DOHH2 (cell line): ENCODE results near the gene MAP2.

Experiments
- CTCF ChIP-seq: fragments of 200-600 bp; sonication (generic); IDR thresholded peaks from one replicate; pipeline ENCODE4 v1.5.1; 2014; ENCODE audit warnings: antibody characterized with exemption, mild to moderate bottlenecking, low read depth, low read length; ENCODE audit not compliant: poor library complexity, severe bottlenecking
- EZH2phosphoT487 ChIP-seq: fragments of 200-600 bp; sonication (generic); IDR thresholded peaks from 2 replicates; pipeline ENCODE4 v1.6.1; 2017; ENCODE audit warnings: borderline replicate concordance, mild to moderate bottlenecking, antibody characterized with exemption, low read length, moderate library complexity, mixed read lengths

GRCh38 chr2:209422191-209422754 lies 1.6 kb upstream of the MAP2 start:
- TF ChIP-seq CTCF (no peak), EZH2phosphoT487 (no peak)
